Activated CD4-positive, alpha-beta T cell treated with anti-CD3 and anti-CD28 coated beads, Interleukin-2, amount 50 U/mL, for 1 hour (primary cell): ENCODE data around the gene AMDHD1.
"Not testable (repeated sequence)": the region's sequence is repeated elsewhere in the genome, so short reads cannot be mapped to it uniquely, and the experiment has no call there.

Experiments used
- DNase-seq: peaks from one replicate; pipeline ENCODE4 v3.0.0-alpha.2; 2020

AMDHD1 gene

DNA sequence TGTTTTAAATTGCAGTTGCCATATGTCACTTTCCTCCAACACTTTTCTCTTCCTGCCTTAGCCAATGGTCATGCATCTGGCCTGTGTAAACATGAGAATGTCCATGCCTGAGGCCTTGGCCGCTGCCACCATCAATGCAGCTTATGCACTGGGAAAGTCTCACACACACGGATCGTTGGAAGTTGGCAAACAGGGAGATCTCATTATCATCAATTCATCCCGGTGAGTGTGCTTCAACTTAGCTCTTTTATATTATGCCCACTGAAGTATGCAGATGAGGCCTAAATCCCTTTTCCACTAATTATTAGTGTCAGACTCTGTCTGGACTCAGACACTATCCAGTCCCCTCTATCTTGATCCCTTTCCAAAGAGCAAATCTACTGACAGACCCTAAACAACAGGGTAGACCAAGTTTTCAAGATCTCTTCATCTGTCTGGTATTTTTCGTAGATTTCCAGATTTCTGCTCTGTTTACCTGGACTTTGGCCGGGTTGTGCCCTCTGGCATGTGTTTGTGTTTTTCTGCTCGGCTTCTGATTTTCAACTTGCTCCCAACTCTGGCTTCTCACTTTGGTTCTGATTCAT, 23.2 kb downstream of the AMDHD1 start:
- no peak for DNase-seq

DNA sequence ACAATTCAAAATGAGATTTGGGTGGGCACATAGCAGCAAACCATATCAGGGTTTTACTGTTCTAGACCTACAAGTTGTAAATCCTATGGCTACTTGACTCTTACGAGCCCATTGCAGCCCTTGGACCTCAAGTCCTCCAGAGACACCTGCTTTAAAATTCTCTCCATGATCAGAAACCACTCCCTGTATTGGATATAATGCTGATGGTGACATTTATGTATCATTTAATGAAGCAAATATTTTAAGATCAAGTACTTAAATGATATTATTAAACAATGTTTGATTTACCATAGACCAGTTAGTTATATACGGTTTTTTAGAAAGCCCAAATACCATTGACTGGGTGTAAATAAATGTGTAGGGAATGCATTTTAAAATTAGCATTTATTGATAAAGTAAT, 24.2 kb downstream of the AMDHD1 start:
- DNase-seq: no peak

DNA sequence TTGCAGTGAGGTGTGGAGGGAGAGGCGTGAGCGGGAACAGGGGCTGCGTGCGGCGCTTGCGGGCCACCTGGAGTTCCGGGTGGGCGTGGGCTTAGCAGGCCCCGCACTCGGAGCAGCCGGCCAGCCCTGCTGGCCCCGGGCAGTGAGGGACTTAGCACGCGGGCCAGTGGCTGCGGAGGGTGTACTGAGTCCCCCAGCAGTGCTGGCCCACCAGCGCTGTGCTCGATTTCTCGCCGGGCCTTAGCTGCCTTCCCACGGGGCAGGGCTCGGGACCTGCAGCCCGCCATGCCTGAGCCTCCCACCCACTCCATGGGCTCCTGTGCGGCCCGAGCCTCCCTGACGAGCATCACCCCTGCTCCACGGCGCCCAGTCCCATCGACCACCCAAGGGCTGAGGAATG, 26.0 kb downstream of the AMDHD1 start:
- DNase-seq: not testable (repeated sequence)

DNA sequence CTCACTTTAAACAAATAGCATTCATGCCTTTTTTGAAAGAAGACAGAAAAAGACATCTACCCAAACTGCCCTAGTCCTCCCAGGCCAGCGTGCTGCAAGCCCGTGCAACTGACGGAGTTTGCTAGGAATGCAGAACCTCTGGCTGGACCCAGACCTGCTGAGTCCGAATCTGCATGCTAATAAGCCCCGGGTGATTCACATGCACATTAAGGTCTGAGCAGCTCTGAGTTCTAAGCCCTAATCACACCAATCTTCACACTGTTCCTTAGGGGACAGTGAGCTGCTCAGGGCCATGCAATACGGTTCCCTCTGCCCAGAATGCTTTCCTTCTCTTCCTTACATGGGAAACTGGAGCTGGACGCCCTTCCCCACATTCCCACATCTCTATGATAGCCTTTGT, 27.8 kb downstream of the AMDHD1 start:
- DNase-seq: no peak

DNA sequence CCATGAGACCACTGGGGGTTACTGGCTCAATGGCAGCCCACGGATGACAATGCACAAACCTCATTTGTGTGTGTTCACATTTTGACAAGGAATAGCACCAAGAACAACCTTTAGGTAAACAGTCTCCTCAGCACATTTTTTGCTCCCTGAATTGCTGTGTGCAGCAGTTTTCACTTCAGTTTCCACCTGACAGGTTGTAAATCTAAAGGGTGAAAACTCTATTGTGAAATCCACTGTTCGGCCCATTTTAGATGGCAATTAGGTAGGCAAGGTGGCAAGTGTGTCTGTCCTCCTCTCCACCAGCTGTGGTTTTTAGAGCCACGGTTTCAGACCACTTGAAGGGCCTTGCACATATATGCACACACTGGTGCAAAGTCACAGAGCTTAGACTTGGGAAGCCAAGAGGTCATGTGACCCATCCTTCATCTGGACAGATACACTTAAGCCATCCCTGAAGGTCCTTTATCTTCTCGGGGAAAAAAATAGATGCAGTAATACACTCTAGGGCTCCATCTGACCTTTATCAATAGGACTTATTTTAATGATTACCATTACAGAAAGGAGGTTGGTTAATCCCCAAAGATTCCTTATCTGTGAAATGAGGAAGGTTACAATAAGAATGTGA, 29.8 kb downstream of the AMDHD1 start:
- DNase-seq: no peak

DNA sequence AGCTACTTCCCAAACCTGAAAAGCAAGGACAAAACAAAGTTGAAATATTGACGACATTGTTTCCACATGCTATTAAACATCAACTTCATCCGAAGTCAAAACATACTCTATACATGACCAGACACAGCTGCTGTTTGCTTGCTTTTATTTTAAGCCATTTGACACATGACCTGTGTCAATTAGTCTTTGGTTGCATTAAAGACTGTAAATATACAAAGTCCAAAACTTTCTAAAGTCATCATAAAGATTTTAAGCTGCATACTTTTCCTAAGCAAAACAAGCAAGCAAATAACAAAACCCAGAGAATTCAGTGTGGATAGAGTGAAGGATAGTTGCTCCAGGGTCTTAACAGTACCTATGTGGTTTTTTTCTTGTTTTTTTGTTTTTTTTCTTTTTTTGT, 31.2 kb downstream of the AMDHD1 start:
- DNase-seq: no peak

DNA sequence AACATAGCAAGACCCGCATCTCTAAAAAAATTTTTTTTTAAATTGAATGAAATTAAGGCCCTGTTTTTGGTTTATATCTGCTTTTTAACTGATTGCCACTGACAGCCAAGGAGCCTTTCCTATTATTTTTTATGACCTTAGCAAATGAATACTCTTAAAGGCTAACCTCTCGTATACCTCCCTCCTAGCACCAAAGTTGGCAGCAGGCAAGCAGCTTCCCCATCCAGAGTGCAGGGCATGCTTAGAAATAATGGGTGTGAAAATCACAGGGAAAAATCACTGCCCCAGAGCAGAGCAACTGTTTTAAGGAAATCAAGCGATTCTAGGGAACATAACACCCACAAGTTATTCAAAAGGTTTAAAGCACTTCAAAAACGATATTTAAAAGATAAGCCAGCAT, 32.4 kb downstream of the AMDHD1 start:
- DNase-seq: no peak

DNA sequence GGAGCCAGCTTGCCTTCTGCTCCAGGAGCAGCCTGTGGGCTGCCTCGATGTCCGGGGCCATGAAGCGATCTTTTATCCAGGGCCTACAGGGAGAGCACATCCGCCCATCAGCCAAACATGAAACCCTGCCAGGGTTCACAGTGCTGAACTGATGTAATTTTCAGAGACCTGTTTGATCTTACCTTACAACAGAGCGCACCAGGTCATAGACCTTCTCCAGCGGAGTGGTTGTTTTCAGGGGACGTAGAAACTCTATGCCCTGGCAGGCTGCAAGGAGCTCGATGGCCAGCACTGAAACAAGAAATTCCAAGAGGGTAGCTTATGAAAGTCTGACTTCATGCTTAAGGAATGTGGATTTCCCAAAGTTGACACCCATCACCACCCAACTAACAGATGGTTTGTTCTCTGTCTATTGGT, 33.3 kb downstream of the AMDHD1 start:
- no peak for DNase-seq

DNA sequence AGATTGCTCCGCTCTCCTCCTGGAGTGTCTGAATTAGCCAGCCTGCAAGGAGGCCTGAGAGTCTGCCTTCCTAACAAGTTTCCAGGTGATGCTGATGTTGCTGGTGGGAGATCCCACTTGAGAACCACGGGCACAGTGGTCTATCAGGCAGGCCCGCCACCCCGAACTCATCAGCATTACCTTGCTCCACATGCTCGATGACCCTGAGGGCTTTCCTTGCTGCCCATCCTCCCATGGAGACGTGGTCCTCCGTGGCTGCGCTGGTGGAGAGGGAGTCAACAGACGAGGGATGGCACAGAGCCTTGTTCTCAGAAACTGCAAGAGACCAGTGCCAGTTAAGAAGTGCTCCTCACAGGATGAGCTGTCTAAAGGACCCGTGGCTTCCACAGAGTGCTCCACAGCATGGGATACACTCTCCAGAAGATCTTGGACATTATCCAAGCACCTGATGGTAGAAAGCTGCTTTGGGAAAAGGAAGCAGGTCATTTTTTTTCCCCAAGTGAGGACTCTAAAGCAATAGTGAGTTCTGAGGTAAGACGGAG, 34.7 kb downstream of the AMDHD1 start:
- DNase-seq: no peak

DNA sequence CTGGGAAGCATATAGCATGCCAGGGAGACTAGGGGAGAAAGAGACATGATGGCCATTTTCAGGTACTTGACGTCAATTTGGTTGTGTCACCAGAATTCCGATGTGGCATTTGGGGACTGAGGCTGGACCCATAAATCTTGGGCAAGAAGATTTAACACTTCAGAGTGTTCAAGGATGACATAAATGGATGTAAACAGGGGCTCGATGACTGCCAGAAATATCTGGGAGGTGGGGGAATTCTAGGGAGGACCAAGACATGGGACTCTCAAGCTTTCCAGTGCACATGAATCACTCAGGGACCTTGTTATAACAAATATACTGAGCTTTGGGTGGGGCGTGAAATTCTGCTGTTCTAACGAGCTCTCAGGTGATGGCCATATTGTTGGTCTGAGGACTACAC, 35.2 kb downstream of the AMDHD1 start:
- no peak for DNase-seq

DNA sequence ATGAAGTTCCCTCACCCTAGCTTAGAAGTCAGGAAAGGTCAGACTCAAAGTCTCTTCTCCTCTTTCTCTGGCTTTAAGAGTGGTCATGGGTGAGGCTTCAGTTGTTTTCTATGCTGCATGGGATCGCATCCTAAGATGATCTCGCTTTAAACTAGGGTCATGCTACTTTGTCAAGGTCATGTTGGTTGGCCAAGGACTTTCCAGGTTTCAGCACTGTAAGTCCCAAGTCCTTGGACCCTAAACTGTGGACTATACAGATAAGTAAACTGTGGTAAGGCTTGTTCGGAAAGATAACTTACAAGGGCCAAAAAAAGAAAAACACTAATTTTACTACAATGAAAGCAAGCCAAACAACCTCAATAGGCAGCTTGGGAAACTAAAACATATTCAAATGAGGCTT, 35.6 kb downstream of the AMDHD1 start:
- DNase-seq: no peak

DNA sequence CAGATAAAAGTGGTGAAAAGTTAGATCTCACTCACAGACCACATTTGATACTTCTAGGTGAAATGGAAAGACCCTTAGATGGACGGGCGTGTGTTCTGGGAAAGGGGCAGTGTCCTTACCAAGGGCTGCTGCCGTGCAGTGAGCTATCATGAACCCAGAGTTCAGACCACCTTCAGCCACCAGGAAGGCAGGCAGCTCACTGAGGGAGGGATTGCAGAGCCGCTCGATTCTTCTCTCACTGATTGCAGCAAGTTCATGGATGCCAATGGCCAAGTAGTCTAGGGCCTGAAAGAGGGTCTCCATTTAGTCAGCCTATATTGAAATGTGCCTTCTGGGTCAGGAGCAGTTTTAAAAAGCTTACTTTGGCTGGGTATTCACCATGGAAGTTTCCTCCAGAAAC, 37.3 kb downstream of the AMDHD1 start:
- no peak for DNase-seq

DNA sequence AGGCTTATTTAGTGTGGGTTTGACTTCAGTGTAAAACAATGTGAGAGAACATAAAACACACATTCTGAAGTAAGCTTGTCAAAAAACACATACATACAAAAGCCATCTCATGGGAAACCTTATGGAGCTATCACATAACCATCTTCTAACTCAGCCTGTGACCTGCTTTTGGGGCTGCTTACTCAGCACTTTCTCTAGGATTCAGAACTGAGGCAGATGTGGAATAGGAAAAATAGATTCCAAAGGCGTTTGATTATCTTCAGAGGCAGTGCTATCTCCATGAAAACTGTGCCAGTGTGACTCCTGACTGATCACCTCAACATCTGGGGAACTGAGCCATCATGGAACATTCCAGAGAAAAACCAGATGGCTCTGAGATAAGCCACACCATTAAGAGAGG, 39.5 kb downstream of the AMDHD1 start:
- no peak for DNase-seq

DNA sequence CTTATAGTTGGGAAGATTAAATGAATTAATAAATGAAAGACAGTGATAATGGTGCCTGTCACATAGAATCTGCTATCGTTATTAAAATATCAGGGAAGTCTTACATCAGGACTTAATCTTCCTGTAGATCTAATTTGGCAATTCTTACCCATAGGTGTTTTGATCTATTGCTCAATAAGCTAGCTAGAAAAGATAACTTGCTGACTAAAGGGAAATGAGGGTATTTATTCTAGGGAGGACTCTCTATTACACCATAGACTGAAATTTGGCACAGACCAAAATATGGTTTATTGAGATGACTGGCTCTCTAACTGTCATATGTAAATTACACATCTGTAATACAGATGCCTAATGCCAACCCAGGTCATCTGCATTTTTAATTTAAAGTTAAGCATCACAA, 41.6 kb downstream of the AMDHD1 start:
- DNase-seq: no peak

DNA sequence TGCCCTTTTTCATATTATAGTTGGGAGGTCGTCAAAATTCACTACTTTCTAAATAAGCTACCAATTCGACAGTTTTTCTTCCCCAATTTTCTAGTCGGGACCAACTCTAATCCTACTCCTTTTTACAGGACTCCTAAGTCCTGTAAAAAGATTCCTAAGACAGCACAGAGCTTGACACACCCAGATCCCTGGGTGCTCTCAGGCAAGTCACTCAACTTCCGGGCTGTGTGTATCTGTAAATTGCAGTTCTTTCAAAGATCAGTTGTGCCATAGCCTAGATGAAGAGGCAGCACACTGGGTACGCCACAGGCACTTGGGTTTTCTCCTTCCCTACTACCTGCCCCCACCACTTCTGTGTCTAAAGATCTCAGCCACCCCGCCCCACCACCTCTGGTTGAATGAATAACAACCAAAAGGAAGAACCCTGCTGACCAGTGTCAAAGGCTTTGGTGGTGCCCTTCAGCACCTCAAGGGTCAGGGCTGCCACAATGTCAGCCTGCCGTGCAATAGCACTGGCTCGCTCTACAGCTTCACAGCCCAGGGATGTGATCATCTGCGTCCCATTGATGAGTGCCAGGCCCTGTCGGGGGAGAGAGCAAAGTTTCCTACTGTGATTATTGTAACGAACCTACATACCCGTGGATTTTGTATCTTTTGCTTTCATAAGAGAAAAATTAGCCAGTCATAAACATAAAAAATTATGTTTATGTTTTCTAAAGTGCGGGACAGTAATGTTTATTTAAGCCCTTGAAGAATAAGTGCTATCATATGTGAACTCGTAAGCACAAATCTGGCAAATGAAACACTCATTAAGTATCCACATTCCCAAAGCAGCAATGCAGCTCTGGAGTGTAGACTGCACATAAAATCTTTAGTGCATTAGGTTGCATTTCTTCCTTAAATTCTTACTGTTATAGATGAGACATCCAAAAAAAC, 43.8 kb downstream of the AMDHD1 start:
- DNase-seq: no peak

DNA sequence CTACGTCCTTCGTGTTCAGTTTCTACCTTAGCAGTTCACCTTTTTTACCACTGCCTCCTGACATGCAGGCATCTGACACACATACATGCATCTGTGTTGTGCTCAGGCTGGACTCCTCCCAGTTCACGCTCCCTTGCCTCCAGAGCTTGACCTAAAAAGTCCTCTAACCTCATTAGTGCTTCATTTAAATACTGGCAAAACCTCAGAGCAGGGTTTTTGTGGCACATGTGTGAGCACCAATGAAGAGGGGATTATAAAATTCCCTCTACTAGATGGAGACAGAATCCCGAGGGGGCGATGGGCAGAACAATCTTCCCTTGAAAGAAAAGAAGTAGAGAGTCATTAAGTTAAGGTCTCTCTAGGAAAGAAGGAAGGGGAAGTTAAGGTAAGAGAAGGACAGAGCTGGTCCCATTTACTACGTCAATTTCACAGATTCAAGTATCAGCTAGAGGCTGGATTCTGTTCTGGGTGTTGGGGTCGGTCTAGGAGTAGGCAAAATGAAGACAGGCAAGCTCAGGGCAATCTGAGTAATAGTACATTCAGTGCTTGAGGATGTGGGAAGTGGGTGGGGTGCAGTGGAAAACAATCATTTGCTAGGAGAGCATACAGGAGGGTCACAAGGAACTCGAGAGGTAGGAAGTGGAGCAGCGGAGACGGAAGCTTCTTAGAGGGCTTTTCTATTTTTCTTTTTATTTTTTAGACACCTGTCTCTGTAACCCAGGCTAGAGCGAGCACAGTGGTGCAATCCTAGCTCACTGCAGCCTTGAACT, 45.6 kb downstream of the AMDHD1 start:
- DNase-seq: no peak

DNA sequence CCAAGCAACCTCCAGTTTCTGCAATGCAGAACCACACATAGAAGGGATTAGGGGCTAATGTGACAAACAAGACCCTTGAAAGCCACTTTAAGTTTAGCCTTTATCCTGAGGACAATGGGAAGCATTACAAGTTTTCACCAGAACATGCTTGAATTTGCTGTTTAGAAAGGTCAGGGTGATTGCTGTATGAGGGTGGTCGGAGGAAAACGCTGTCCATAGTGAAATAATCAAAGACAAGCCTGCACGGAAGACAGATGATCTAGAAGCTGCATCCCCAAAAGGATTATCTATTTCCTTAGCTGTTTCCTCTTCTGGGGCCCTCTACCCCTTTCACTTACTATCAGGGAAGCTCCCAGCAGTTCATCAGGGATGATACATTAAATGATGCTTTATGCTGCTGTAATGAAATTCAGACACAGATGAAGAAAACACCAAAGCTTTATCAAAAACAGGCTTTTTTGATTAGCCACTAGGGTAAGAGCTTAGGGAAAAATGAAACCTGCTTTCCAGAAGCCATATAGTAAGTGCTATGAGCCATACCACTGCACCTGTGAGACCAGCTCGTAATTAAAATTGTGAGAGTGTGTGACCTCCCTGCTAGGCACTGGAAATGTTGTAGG, 46.5 kb downstream of the AMDHD1 start:
- no peak for DNase-seq

DNA sequence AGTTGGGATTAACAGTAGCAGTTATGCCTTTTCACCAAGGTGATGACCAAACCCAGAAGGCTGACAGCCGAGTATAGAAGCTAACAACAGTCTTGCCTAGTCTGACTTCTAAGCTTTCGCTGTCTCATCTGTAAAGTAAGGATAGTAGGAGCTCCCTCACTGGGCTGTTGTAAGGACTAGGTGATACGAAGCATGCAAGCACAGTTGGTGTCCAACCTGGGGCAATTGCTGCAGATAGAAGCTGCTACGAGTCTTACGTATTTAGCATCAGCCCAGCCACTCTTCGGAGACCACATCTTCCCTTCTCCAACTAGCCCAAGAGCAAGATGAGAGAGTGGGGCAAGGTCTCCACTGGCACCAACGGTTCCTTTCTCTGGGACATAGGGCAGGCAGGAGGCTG, 47.0 kb downstream of the AMDHD1 start:
- DNase-seq: no peak

DNA sequence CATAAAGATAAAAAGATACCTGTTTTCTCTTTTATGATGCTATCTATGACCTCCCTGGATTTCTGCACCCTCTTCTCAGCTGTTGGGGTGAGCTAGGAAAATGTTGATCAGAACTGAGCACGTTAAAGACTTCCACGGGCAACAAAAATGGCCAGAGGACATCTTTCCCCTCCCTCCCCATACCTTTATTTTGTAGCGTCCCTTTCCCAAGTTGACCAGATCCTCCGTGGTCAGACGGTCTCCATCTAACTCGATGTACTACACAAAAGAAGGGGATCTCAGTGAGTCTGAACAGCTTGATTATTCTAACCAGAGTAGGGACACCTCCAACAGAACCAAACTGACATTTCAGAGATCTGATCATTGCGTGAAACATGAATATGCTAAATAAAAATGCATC, 50.8 kb downstream of the AMDHD1 start:
- no peak for DNase-seq

DNA sequence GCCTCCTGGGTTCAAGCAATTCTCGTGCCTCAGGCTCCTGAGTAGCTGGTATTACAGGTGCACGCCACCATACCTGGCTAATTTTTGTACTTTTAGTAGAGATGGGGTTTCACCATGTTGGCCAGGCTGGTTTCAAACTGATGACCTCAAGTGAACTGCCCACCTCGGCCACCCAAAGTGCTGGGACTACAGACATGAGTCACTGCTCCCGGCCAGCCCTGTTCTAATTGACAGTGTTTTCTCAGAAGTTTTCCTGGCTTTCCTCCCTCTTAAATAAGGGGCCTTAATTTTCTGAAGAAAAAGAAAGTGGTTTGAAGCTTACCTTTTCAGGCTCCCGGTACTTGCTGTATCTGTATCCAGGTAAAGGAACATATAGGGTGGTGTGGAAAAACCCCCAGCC, 51.3 kb downstream of the AMDHD1 start:
- no peak for DNase-seq

DNA sequence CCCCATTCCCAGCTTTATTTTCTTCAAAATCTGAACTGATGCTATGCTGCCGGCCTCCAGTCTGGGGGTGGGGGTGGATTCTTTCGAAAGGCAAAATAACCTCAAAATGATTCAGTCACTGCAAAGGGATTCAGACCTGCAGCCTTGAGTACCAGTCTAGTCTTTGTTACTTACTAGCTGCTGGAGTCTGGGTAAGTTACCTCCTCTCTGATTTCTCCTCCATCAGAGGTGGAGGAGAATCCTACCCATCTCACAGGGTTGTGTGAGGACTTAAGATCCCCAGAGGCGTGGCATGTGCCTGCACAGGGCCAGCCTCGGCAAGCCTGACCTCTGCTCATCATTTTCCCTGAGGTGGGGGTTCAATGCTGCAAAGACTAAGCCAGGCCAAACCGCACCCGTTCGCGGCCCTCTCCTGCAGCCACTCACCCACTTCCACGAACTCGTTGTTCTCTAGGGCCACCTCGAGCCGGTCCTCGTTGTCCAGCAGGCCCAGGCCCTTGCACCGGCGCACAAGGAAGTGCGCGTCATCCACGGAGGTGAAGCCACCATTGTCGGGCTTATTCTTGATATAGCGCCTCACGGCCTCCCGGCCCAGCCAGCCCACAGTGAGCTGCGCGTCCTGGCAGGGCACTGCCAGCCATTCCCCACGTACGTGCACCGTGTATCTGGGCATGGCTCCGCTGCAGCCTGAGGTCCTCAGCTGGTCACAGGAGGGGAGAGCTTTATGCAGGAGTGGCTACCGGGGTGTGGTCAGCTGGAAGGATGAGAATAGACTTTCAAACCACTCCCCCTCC, 52.3 kb downstream of the AMDHD1 start:
- no peak for DNase-seq
